MM.1S (cell line): ENCODE results near the gene MED13L.

Source experiments
- DNase-seq: peaks from one replicate; pipeline ENCODE4 v3.0.0-alpha.2; 2015
- H2AFZ ChIP-seq: fragments of 300-600 bp; sonication (generic); 2 replicates; pipeline ENCODE4 v1.6.0; 2016; ENCODE audit warnings: antibody characterized with exemption, low read length
- H3F3A ChIP-seq: fragments of 300-600 bp; sonication (generic); 2 replicates; pipeline ENCODE4 v1.6.1; 2016; ENCODE audit warnings: mild to moderate bottlenecking, antibody characterized with exemption, low read length, moderate library complexity, mixed read lengths; ENCODE audit not compliant: insufficient read depth
- H3K27ac ChIP-seq: fragments of 300-600 bp; sonication (generic); 2 replicates; pipeline ENCODE4 v1.5.1; 2016; ENCODE audit warnings: mild to moderate bottlenecking, low read length
- H3K27me3 ChIP-seq: fragments of 300-600 bp; sonication (generic); replicated peaks from 2 replicates; pipeline ENCODE4 v1.6.0; 2016; ENCODE audit warnings: low read length; ENCODE audit not compliant: insufficient read depth
- H3K36me3 ChIP-seq: fragments of 300-600 bp; sonication (generic); replicated peaks from 2 replicates; pipeline ENCODE4 v1.6.1; 2016; ENCODE audit warnings: mild to moderate bottlenecking, low read length, mixed read lengths; ENCODE audit not compliant: insufficient read depth
- H3K4me1 ChIP-seq: fragments of 300-600 bp; sonication (generic); 2 replicates; pipeline ENCODE4 v1.6.1; 2016; ENCODE audit warnings: low read length, mixed read lengths
- H3K4me2 ChIP-seq: fragments of 300-600 bp; sonication (generic); 2 replicates; pipeline ENCODE4 v1.6.0; 2016; ENCODE audit warnings: low read depth, low read length
- H3K4me3 ChIP-seq: fragments of 300-600 bp; sonication (generic); 2 replicates; pipeline ENCODE4 v1.5.1; 2016; ENCODE audit warnings: low read length, mixed read lengths
- H3K79me2 ChIP-seq: fragments of 300-600 bp; sonication (generic); 2 replicates; pipeline ENCODE4 v1.6.1; 2016; ENCODE audit warnings: mixed run types, low read length, mixed read lengths
- H3K9ac ChIP-seq: fragments of 300-600 bp; sonication (generic); 2 replicates; pipeline ENCODE4 v1.6.1; 2016; ENCODE audit warnings: low read length, mixed read lengths
- H3K9me2 ChIP-seq: fragments of 300-600 bp; sonication (generic); replicated peaks from 2 replicates; pipeline ENCODE4 v1.6.1; 2016; ENCODE audit warnings: mild to moderate bottlenecking, low read length, mixed read lengths; ENCODE audit not compliant: insufficient read depth
- H3K9me3 ChIP-seq: fragments of 300-600 bp; sonication (generic); replicated peaks from 2 replicates; pipeline ENCODE4 v1.6.1; 2016; ENCODE audit warnings: mild to moderate bottlenecking, low read length, mixed read lengths; ENCODE audit not compliant: insufficient read depth
- H4K20me1 ChIP-seq: fragments of 300-600 bp; sonication (generic); 2 replicates; pipeline ENCODE4 v1.6.1; 2016; ENCODE audit warnings: mild to moderate bottlenecking, low read length, moderate library complexity, mixed read lengths; ENCODE audit not compliant: insufficient read depth
- CTCF ChIP-seq: fragments of 300-600 bp; sonication (generic); IDR thresholded peaks from 2 replicates; pipeline ENCODE4 v1.5.1; 2016; ENCODE audit warnings: antibody characterized with exemption, low read length, mixed read lengths
- EZH2 ChIP-seq: fragments of 300-600 bp; sonication (generic); optimal IDR thresholded peaks from 2 replicates; pipeline ENCODE3; 2017; ENCODE audit warnings: low read depth, mild to moderate bottlenecking, antibody characterized with exemption, low read length, mixed read lengths
- EZH2phosphoT487 ChIP-seq: fragments of 300-600 bp; sonication (generic); IDR thresholded peaks from 2 replicates; pipeline ENCODE4 v1.6.1; 2018; ENCODE audit warnings: antibody characterized with exemption, low read length

The MED13L gene

GRCh38 chr12:115914122-115914521, 363.4 kb downstream of the MED13L start:
- H3K9ac ChIP-seq: no peak overlapping the region
- no peaks in the 10 kb centered on the region for H4K20me1 ChIP-seq
- no peaks in the 10 kb centered on the region for H3F3A ChIP-seq
- no peaks in the 10 kb centered on the region for H3K9me2 ChIP-seq
- no peak overlapping the region for H3K4me3 ChIP-seq
- no peaks in the 10 kb centered on the region for H3K4me1 ChIP-seq
- H3K79me2 ChIP-seq: no peaks in the 10 kb centered on the region
- no peak for TF ChIP-seq CTCF
- TF ChIP-seq EZH2: no peak
- no peak for TF ChIP-seq EZH2phosphoT487
- no peaks in the 10 kb centered on the region for H3K9me3 ChIP-seq
- H3K27me3 ChIP-seq: no peaks in the 10 kb centered on the region
- no peak for DNase-seq
- H3K4me2 ChIP-seq: no peak overlapping the region
- no peak overlapping the region for H3K27ac ChIP-seq
- no peak overlapping the region for H2AFZ ChIP-seq
- H3K36me3 ChIP-seq: no peaks in the 10 kb centered on the region

DNA sequence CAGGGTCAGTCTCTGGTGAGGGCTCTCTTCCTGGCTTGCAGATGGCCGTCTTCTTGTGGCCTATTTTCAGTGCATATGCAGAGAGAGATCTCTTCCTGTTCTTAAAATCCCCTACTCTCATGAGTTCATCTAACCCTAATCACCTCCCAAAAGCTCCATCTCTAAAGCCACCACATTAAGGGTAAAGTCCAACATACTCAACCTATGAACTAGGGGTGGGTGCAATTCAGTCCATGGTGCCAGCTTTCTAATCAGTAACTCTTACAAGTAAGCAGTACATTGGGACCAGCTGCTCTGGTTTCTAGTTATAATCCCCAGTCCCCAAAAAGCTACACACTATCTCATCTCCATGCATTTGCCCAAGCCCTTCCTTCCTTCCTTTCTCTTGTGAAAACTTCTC, 365.1 kb downstream of the MED13L start:
- Histone ChIP-seq H2AFZ (no peak overlapping the region), H3K4me1 (no peaks in the 10 kb centered on the region), H3K79me2 (no peaks in the 10 kb centered on the region), H3K9ac (no peak overlapping the region), H3K9me2 (no peaks in the 10 kb centered on the region), H3K4me3 (no peak overlapping the region), H3K36me3 (no peaks in the 10 kb centered on the region), H3K9me3 (no peaks in the 10 kb centered on the region), H4K20me1 (no peaks in the 10 kb centered on the region), H3K27me3 (no peaks in the 10 kb centered on the region), H3F3A (no peaks in the 10 kb centered on the region), H3K4me2 (no peak overlapping the region), H3K27ac (no peak overlapping the region)
- no peak for TF ChIP-seq EZH2phosphoT487
- no peak for TF ChIP-seq EZH2
- TF ChIP-seq CTCF: no peak
- DNase-seq: no peak

GRCh38 chr12:115911360-115911759, 366.1 kb downstream of the MED13L start:
- Histone ChIP-seq H3F3A (no peaks in the 10 kb centered on the region), H3K9me2 (no peaks in the 10 kb centered on the region), H3K79me2 (no peaks in the 10 kb centered on the region), H3K27me3 (no peaks in the 10 kb centered on the region), H3K4me1 (no peaks in the 10 kb centered on the region), H3K4me2 (no peak overlapping the region), H3K36me3 (no peaks in the 10 kb centered on the region), H3K9me3 (no peaks in the 10 kb centered on the region), H4K20me1 (no peaks in the 10 kb centered on the region), H2AFZ (no peak overlapping the region), H3K9ac (no peak overlapping the region), H3K27ac (no peak overlapping the region), H3K4me3 (no peak overlapping the region)
- TF ChIP-seq EZH2phosphoT487: no peak
- no peak for TF ChIP-seq EZH2
- no peak for TF ChIP-seq CTCF
- DNase-seq: no peak

DNA sequence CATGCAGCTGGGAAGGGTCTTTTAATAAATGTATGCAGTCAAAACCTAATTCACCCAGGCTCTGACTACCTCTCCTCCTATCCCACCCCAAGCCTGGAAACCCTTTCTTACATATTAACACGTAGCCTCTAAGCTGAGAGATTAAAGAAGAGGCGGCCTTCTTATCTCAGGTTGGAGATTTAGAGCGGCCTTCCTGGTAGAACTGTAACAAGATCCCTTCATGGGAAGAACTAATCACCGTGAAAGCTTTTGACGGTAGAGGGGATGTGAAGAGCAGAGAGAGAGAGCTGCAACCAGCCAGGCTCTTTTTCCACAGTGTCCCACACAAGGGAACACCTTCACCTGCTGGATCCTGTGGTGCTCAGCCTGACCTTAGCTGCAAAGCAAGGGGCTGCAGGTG, 367.4 kb downstream of the MED13L start:
- TF ChIP-seq EZH2: no peak
- no peak for TF ChIP-seq EZH2phosphoT487
- no peak for TF ChIP-seq CTCF
- H3F3A ChIP-seq: no peaks in the 10 kb centered on the region

More for the DNA sequence above, 367.4 kb downstream of the MED13L start:
- Histone ChIP-seq H3K9ac (no peak overlapping the region), H3K9me3 (no peaks in the 10 kb centered on the region), H3K4me2 (no peak overlapping the region), H3K27ac (no peak overlapping the region), H3K36me3 (no peaks in the 10 kb centered on the region), H3K79me2 (no peaks in the 10 kb centered on the region), H3K27me3 (no peaks in the 10 kb centered on the region), H2AFZ (no peak overlapping the region), H3K4me3 (no peak overlapping the region), H3K4me1 (no peaks in the 10 kb centered on the region), H4K20me1 (no peaks in the 10 kb centered on the region), H3K9me2 (no peaks in the 10 kb centered on the region)
- DNase-seq: no peak
